ENCODE results near the gene PLA2G15.

DNA sequence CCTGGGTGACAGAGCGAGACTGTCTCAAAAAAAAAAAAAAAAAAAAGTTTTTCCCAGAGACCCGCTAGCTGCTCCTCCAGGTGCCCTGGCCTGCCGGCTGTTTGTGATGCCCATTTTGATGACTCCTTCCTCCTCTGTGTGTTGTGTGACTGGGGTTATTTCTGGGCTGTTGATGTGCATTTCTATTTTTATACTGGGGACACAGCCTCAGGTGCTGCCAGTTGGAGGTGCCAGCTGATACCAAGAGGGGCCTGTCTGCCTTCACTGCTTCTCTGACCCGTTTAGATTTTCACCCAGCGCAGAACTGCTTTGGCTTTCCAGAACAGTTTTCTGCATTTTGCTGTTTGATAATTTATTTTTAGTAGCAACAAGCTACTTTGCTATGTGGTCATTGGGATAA lies 6.7 kb downstream of the PLA2G15 start:
- TF ChIP-seq RCOR1 (IDR thresholded peaks at IDR 0.05; ENCODE audit: low read length) (no peak), CTCF (IDR thresholded peaks at IDR 0.05) (no peak), RFX5 (IDR thresholded peaks at IDR 0.05; ENCODE audit: low read length) (no peak), ZBTB33 (IDR thresholded peaks at IDR 0.05; ENCODE audit: borderline replicate concordance, low read depth) (no peak), NFIC (IDR thresholded peaks at IDR 0.05; ENCODE audit: borderline replicate concordance) (no peak), MXI1 (IDR thresholded peaks at IDR 0.05; ENCODE audit: low read depth, low read length) (no peak), RAD21 (IDR thresholded peaks at IDR 0.05; ENCODE audit: low read length) (no peak), REST (IDR thresholded peaks at IDR 0.05; ENCODE audit: low read depth, low read length) (no peak), MAX (IDR thresholded peaks at IDR 0.05; ENCODE audit: low read depth) (no peak), ELF1 (IDR thresholded peaks at IDR 0.05) (no peak), TAF1 (IDR thresholded peaks at IDR 0.05; ENCODE audit: borderline replicate concordance, low read depth, low read length) (no peak), FOXJ3 (CRISPR knock-in tag; IDR thresholded peaks at IDR 0.05) (no peak), POLR2AphosphoS5 (IDR thresholded peaks at IDR 0.05; ENCODE audit: low read depth, low read length) (no peak), MEF2A (IDR thresholded peaks at IDR 0.05; ENCODE audit: borderline replicate concordance, low read depth) (no peak)
